H1 (cell line): ENCODE results near the gene FADS6. TPM values are rescaled to one million over a fixed set of nuclear protein-coding genes. Genes with fewer than 3 reads are reported as not detected.
A peak's percentile ranks its signal among the peaks of the same experiment; 100 is the strongest.

Experiments used
- CTCF ChIA-PET: fragments of 300-600 bp; sonication (Branson Sonifier 250); formaldehyde crosslinking; loops from one replicate; lab custom pipeline; 2021; ENCODE audit not compliant: partially characterized antibody; lab: Charles Lee
- POLR2A ChIA-PET: fragments of 300-600 bp; sonication (Branson Sonifier 250); formaldehyde crosslinking; loops from one replicate; lab custom pipeline; 2021; ENCODE audit warnings: inconsistent platforms; ENCODE audit not compliant: partially characterized antibody; lab: Charles Lee
- DNase-seq, 2 experiments: peaks; one replicate each; pipeline versions ENCODE4 v3.0.0 to v3.0.0-alpha.2; 2010 to 2022; ENCODE audit warnings: low spot score in 2 of 2, low read depth in 1 of 2, mixed read lengths in 1 of 2
- FAIRE-seq: peaks from 2 replicates; lab custom pipeline; 2011; peaks lifted over from hg19 to GRCh38; lab: Jason Lieb, UNC
- H2AFZ ChIP-seq: 2 replicates; pipeline ENCODE4 v1.8.1; 2012; ENCODE audit warnings: low read length, inconsistent platforms
- H2AK5ac ChIP-seq: 2 replicates; pipeline ENCODE4 v1.6.1; 2013; ENCODE audit warnings: low read depth, low read length
- H2BK120ac ChIP-seq: replicated peaks from 2 replicates; pipeline ENCODE3; 2013; ENCODE audit warnings: low read depth, low read length, inconsistent platforms
- H2BK12ac ChIP-seq: 2 replicates; pipeline ENCODE4 v1.6.1; 2013; ENCODE audit warnings: low read depth, low read length
- H2BK15ac ChIP-seq: 2 replicates; pipeline ENCODE4 v1.6.1; 2013; ENCODE audit warnings: low read length
- H2BK20ac ChIP-seq: 2 replicates; pipeline ENCODE4 v1.6.1; 2013; ENCODE audit warnings: low read length
- H2BK5ac ChIP-seq: 2 replicates; pipeline ENCODE4 v1.6.1; 2013; ENCODE audit warnings: low read depth, low read length
- H3K14ac ChIP-seq: 2 replicates; pipeline ENCODE4 v1.6.1; 2013; ENCODE audit warnings: inconsistent platforms; ENCODE audit not compliant: insufficient read length
- H3K18ac ChIP-seq: 2 replicates; pipeline ENCODE4 v1.6.1; 2013; ENCODE audit warnings: low read length; ENCODE audit errors: extremely low read depth
- H3K23ac ChIP-seq: 2 replicates; pipeline ENCODE4 v1.6.1; 2013; ENCODE audit warnings: inconsistent platforms; ENCODE audit not compliant: insufficient read length
- H3K23me2 ChIP-seq: 2 replicates; pipeline ENCODE4 v1.6.1; 2013; ENCODE audit warnings: low read depth, low read length
- H3K27ac ChIP-seq: 2 replicates; pipeline ENCODE4 v1.6.1; 2011; ENCODE audit warnings: low read depth, low read length, inconsistent platforms
- H3K27me3 ChIP-seq, 4 experiments: replicated peaks in 1 of 4; 1 replicate in 1 of 4; 2 replicates in 3 of 4; pipeline versions ENCODE4 v1.6.1 to v1.8.1; 2011 to 2013; ENCODE audit warnings: low read length in 3 of 4, mild to moderate bottlenecking in 3 of 4, inconsistent platforms in 2 of 4, mixed read lengths in 2 of 4, moderate library complexity in 1 of 4; ENCODE audit not compliant: control insufficient read depth in 3 of 4, insufficient read depth in 3 of 4; ENCODE audit errors: extremely low read depth in 1 of 4
- H3K36me3 ChIP-seq, 4 experiments: 2 replicates each; pipeline versions ENCODE4 v1.6.1 to v1.8.1; 2011 to 2013; ENCODE audit warnings: mild to moderate bottlenecking in 4 of 4, low read length in 3 of 4, moderate library complexity in 2 of 4, control low read depth in 1 of 4, inconsistent platforms in 1 of 4; ENCODE audit not compliant: insufficient read depth in 4 of 4, control insufficient read depth in 2 of 4
- H3K4ac ChIP-seq: replicated peaks from 2 replicates; pipeline ENCODE3; 2013; ENCODE audit warnings: low read length, low read depth, mixed read lengths, inconsistent platforms; ENCODE audit not compliant: insufficient read length
- H3K4me1 ChIP-seq, 4 experiments: replicated peaks in 1 of 4; 1 replicate in 1 of 4; 2 replicates in 3 of 4; pipeline versions ENCODE4 v1.6.1 to v1.8.1; 2011 to 2013; ENCODE audit warnings: low read length in 3 of 4, inconsistent platforms in 2 of 4, mixed read lengths in 1 of 4; ENCODE audit not compliant: insufficient read depth in 4 of 4, control insufficient read depth in 3 of 4
- H3K4me2 ChIP-seq, 2 experiments: 2 replicates each; pipeline versions ENCODE4 v1.6.1 to v1.8.1; 2011 to 2013; ENCODE audit warnings: low read depth in 2 of 2, low read length in 2 of 2, control low read depth in 1 of 2, inconsistent platforms in 1 of 2, mild to moderate bottlenecking in 1 of 2; ENCODE audit not compliant: insufficient read depth in 1 of 2
- H3K4me3 ChIP-seq, 4 experiments: fragments of 200-600, 300-600 bp in 1 of 4; sonication (generic), shearing (Covaris generic), sonication (Bioruptor Twin) in 1 of 4; 2 replicates each; pipeline versions ENCODE4 v1.5.1 to v1.8.1; 2011 to 2016; ENCODE audit warnings: low read length in 4 of 4, low read depth in 3 of 4, control low read depth in 2 of 4, inconsistent platforms in 2 of 4, mild to moderate bottlenecking in 2 of 4, mixed read lengths in 1 of 4, moderate library complexity in 1 of 4; ENCODE audit not compliant: insufficient read depth in 2 of 4; ENCODE audit errors: extremely low read depth in 1 of 4
- H3K56ac ChIP-seq: replicated peaks from 2 replicates; pipeline ENCODE3; 2013; ENCODE audit warnings: low read depth, mild to moderate bottlenecking, mixed read lengths, low read length, inconsistent platforms; ENCODE audit not compliant: insufficient read length
- H3K79me1 ChIP-seq: 2 replicates; pipeline ENCODE4 v1.6.1; 2013; ENCODE audit warnings: low read depth, low read length, control low read depth
- H3K79me2 ChIP-seq, 2 experiments: 2 replicates each; pipeline versions ENCODE4 v1.6.1 to v1.8.1; 2012 to 2013; ENCODE audit warnings: low read length in 2 of 2, mild to moderate bottlenecking in 2 of 2, inconsistent platforms in 1 of 2; ENCODE audit not compliant: insufficient read depth in 2 of 2, control insufficient read depth in 1 of 2
- H3K9ac ChIP-seq, 4 experiments: replicated peaks in 1 of 4; 1 replicate in 1 of 4; 2 replicates in 3 of 4; pipeline versions ENCODE4 v1.6.1 to v1.8.1; 2011 to 2013; ENCODE audit warnings: low read depth in 3 of 4, low read length in 3 of 4, control low read depth in 2 of 4, mild to moderate bottlenecking in 2 of 4, moderate library complexity in 2 of 4, inconsistent platforms in 1 of 4; ENCODE audit errors: extremely low read depth in 1 of 4
- H3K9me3 ChIP-seq, 2 experiments: 2 replicates each; pipeline versions ENCODE4 v1.6.1 to v1.8.1; 2012 to 2013; ENCODE audit warnings: mild to moderate bottlenecking in 2 of 2, moderate library complexity in 2 of 2, control low read depth in 1 of 2, inconsistent platforms in 1 of 2, low read depth in 1 of 2, low read length in 1 of 2, mixed read lengths in 1 of 2; ENCODE audit not compliant: insufficient read depth in 2 of 2
- H4K20me1 ChIP-seq, 2 experiments: replicated peaks in 1 of 2; 2 replicates each; pipeline versions ENCODE3 to v1.8.1; 2011 to 2013; ENCODE audit warnings: inconsistent platforms in 2 of 2, low read length in 2 of 2, mild to moderate bottlenecking in 1 of 2; ENCODE audit not compliant: insufficient read depth in 2 of 2, control insufficient read depth in 1 of 2
- H4K5ac ChIP-seq: 2 replicates; pipeline ENCODE4 v1.6.1; 2013; ENCODE audit warnings: low read length, low read depth, mixed read lengths, inconsistent platforms; ENCODE audit not compliant: insufficient read length
- H4K8ac ChIP-seq: 2 replicates; pipeline ENCODE4 v1.8.0; 2013; ENCODE audit warnings: mild to moderate bottlenecking, moderate library complexity, low read length, inconsistent platforms; ENCODE audit not compliant: insufficient read depth; ENCODE audit errors: extremely low read depth
- H4K91ac ChIP-seq: replicated peaks from 2 replicates; pipeline ENCODE3; 2013; ENCODE audit warnings: low read length, mixed read lengths, inconsistent platforms; ENCODE audit not compliant: insufficient read length
- CTCF ChIP-seq, 3 experiments: IDR thresholded peaks; 1 replicate in 2 of 3; 2 replicates in 1 of 3; pipeline versions ENCODE4 v1.5.1 to v1.6.1; 2011; ENCODE audit warnings: low read length in 3 of 3, mild to moderate bottlenecking in 3 of 3, inconsistent platforms in 2 of 3, low read depth in 1 of 3, moderate library complexity in 1 of 3; ENCODE audit not compliant: insufficient read depth in 1 of 3; ENCODE audit errors: control extremely low read depth in 1 of 3
- EGR1 ChIP-seq: IDR thresholded peaks from 2 replicates; pipeline ENCODE4 v1.6.1; 2011; ENCODE audit warnings: low read depth, low read length, borderline replicate concordance
- EP300 ChIP-seq, 2 experiments: IDR thresholded peaks; 1 replicate in 1 of 2; 2 replicates in 1 of 2; pipeline ENCODE4 v1.6.1; 2011 to 2012; ENCODE audit warnings: low read depth in 2 of 2, low read length in 2 of 2, mild to moderate bottlenecking in 2 of 2, borderline replicate concordance in 1 of 2, inconsistent platforms in 1 of 2, moderate library complexity in 1 of 2
- HDAC6 ChIP-seq: IDR thresholded peaks from one replicate; pipeline ENCODE4 v1.7.1; 2012; ENCODE audit warnings: low read depth, mild to moderate bottlenecking, inconsistent platforms, low read length, moderate library complexity
- KDM4A ChIP-seq: IDR thresholded peaks from one replicate; pipeline ENCODE4 v1.7.1; 2012; ENCODE audit warnings: low read depth, mild to moderate bottlenecking, moderate library complexity, low read length, inconsistent platforms; ENCODE audit not compliant: severe bottlenecking
- POLR2AphosphoS5 ChIP-seq: IDR thresholded peaks from 2 replicates; pipeline ENCODE4 v1.6.1; 2011; ENCODE audit warnings: low read depth, low read length
- RAD21 ChIP-seq, 2 experiments: IDR thresholded peaks in 1 of 2; conservative IDR thresholded peaks in 1 of 2; 2 replicates each; pipeline ENCODE4 v1.6.1; 2011; ENCODE audit warnings: low read depth in 2 of 2, low read length in 2 of 2, improper control_type of control experiment in 1 of 2, inconsistent platforms in 1 of 2, mild to moderate bottlenecking in 1 of 2, moderate library complexity in 1 of 2
- SP2 ChIP-seq: IDR thresholded peaks from 2 replicates; pipeline ENCODE4 v1.6.1; 2012; ENCODE audit warnings: mild to moderate bottlenecking, low read length, inconsistent platforms
- YY1 ChIP-seq: IDR thresholded peaks from 2 replicates; pipeline ENCODE4 v1.6.1; 2011; ENCODE audit warnings: low read depth, mild to moderate bottlenecking, low read length
- ZNF274 ChIP-seq: IDR thresholded peaks from 2 replicates; pipeline ENCODE4 v1.7.0; 2012; ENCODE audit warnings: low read length, borderline replicate concordance; ENCODE audit errors: extremely low read depth
- WGBS, 2 experiments: shearing (Covaris generic) in 1 of 2; methylation state at CpG; one replicate each; pipeline versions ENCODE4 v1.1.6 to v1.1.7; 2013 to 2015; ENCODE audit warnings: low lambda C conversion rate in 2 of 2, mixed read lengths in 2 of 2, inconsistent platforms in 1 of 2, low coverage in 1 of 2, missing lambda C conversion rate in 1 of 2; ENCODE audit not compliant: insufficient replicate concordance in 2 of 2, insufficient coverage in 1 of 2, insufficient read length in 1 of 2; ENCODE audit errors: extremely low coverage in 1 of 2, missing lambda C conversion rate in 1 of 2; 5-methylcytosine and 5-hydroxymethylcytosine counted together
- polyA plus RNA-seq, 7 experiments: library from polyadenylated mRNA; depleted of rRNA in 3 of 7; stranded (reverse) in 5 of 7; unstranded in 2 of 7; fragments of >200 nt in 5 of 7; fragments of 200-250 nt in 2 of 7; gene quantifications; 1 replicate in 5 of 7; 2 replicates in 1 of 7; 4 replicates in 1 of 7; pipeline versions ENCODE4 v1.2.1 to v1.2.3, GENCODE V29; 2011 to 2013; ENCODE audit warnings: missing spikeins in 2 of 7, mixed read lengths in 2 of 7
- total RNA-seq: library from RNA; stranded (reverse); fragmentation: NEBNext Ultra II Directional; extraction: Animal tissue kit (Norgen Biotek cat#: 25700); gene quantifications from 2 replicates; pipeline ENCODE4 v1.2.1, GENCODE V29; 2021

FADS6 gene
- total and polyA plus RNA-seq, 2 of the 8 experiments (the other 6 are each of a cell fraction or from before 2014, with no cell fraction given): 0.56 to 2.5 TPM

DNA sequence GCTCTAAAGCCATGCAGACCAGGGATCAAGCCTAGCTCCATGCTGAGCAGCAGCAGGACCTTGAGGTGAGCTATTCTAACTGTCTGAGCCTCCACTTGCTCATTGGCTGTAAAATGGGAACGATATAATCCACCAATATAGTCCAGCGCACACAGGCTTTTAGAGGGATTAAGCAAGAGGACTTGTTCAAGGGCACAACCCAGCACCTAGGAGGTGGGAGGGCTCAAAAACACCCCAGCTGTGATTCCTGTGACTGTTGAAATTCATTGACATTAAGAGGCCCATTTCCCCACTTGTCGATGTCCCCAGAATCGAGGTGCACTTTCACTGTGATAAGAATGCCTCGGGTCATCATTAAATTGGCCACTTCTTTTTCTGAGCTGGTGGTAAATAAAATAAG, 25.5 kb upstream of the FADS6 start:
- Histone ChIP-seq H2BK12ac (peak overlapping the region; percentile 4; the same call in 1 of the 2 replicates), H3K14ac (no peak overlapping the region), H4K91ac (no peak overlapping the region), H3K23me2 (peaks cover 5% of the 10 kb centered on the region; the same call in 1 of the 2 replicates), H2AK5ac (no peak overlapping the region), H3K4ac (no peak overlapping the region), H2BK15ac (no peak overlapping the region), H4K20me1 (peaks cover 0 to 4% of the 10 kb centered on the region in 2 experiments), H3K79me2 (no peaks in the 10 kb centered on the region), H3K56ac (no peak overlapping the region), H3K9me3 (no peaks in the 10 kb centered on the region), H4K8ac (no peak overlapping the region), H4K5ac (no peak overlapping the region), H3K9ac (no peak overlapping the region), H2BK120ac (no peak overlapping the region), H2BK5ac (no peak overlapping the region), H3K23ac (no peak overlapping the region), H3K4me3 (no peak overlapping the region), H3K18ac (no peak overlapping the region), H3K27ac (no peak overlapping the region), H3K4me2 (no peak overlapping the region), H3K4me1 (peaks cover 0 to 13% (median 10%) of the 10 kb centered on the region in 4 experiments; a peak in 6 of 7 replicates), H3K36me3 (no peaks in the 10 kb centered on the region; a peak in 1 of 8 replicates), H2AFZ (no peak overlapping the region), H3K79me1 (no peaks in the 10 kb centered on the region), H3K27me3 (peaks cover 15 to 24% (median 17%) of the 10 kb centered on the region in 4 experiments), H2BK20ac (no peak overlapping the region)
- DNase-seq (no peak), FAIRE-seq (no peak)
- 94% methylated on average over 5 of the region's 5 CpGs; no CpG with 5 or more reads in 1 of the 2 experiments for WGBS, 2 experiments
- CTCF ChIA-PET: interaction anchor here (1.0 to 49.9 kb wide), 13 partner anchors 12 to 173 kb away, joined by 3 to 1072 read pairs (median 6); partner anchors contain the start of genes FADS6 and OTOP3
- TF ChIP-seq KDM4A (no peak), EP300 (IDR thresholded peaks at IDR 0.05; ENCODE audit: borderline replicate concordance in 1 of 2, low read depth in 2 of 2, low read length in 2 of 2) (no peak), CTCF (IDR thresholded peaks at IDR 0.05; ENCODE audit: control extremely low read depth in 1 of 3, insufficient read depth in 1 of 3, low read depth in 1 of 3, low read length in 3 of 3) (no peak), YY1 (no peak), RAD21 (IDR thresholded peaks at IDR 0.05 in 1 of 2, conservative IDR thresholded peaks at IDR 0.05 in 1 of 2; ENCODE audit: low read depth in 2 of 2, low read length in 2 of 2) (no peak), POLR2AphosphoS5 (no peak), SP2 (no peak), HDAC6 (no peak), ZNF274 (no peak), EGR1 (no peak)
- TF ChIP-seq, all 59 proteins: peak for 0
- POLR2A ChIA-PET: interaction anchor here (0.8 kb wide), 1 partner anchor 142 kb away, joined by 3 read pairs; no protein-coding TSS in a partner anchor
